ENCODE measurements around the gene CCDC134. TPM values are rescaled to one million over a fixed set of nuclear protein-coding genes. Genes with fewer than 3 reads are reported as not detected.

CCDC134 gene
- total RNA-seq, 4 donors from 2014 or later, result 3.8 to 8.9 (median 5.4) TPM

GRCh38 chr22:41840216-41840615 lies 39.7 kb downstream of the CCDC134 start:
- Histone ChIP-seq H3K36me3 (peaks cover 0 to 13% of the 10 kb centered on the region in 2 donors), H3K4me3 (no peak overlapping the region), H3K27me3 (no peaks in the 10 kb centered on the region), H3K27ac (peak overlapping the region in 2 of 4 donors; percentile 47 to 61), H3K4me1 (peaks cover 0 to 76% (median 7%) of the 10 kb centered on the region in 3 donors), H3K9me3 (no peaks in the 10 kb centered on the region)
- TF ChIP-seq EP300 (IDR thresholded peaks at IDR 0.05) (no peak), POLR2AphosphoS5 (IDR thresholded peaks at IDR 0.05) (no peak)
- TF ChIP-seq, protein P1, sequence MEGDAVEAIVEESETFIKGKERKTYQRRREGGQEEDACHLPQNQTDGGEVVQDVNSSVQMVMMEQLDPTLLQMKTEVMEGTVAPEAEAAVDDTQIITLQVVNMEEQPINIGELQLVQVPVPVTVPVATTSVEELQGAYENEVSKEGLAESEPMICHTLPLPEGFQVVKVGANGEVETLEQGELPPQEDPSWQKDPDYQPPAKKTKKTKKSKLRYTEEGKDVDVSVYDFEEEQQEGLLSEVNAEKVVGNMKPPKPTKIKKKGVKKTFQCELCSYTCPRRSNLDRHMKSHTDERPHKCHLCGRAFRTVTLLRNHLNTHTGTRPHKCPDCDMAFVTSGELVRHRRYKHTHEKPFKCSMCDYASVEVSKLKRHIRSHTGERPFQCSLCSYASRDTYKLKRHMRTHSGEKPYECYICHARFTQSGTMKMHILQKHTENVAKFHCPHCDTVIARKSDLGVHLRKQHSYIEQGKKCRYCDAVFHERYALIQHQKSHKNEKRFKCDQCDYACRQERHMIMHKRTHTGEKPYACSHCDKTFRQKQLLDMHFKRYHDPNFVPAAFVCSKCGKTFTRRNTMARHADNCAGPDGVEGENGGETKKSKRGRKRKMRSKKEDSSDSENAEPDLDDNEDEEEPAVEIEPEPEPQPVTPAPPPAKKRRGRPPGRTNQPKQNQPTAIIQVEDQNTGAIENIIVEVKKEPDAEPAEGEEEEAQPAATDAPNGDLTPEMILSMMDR (IDR thresholded peaks at IDR 0.05), result no peak
- WGBS, 2 donors (ENCODE audit: low coverage in 1 of 2), result 82 to 88% methylated on average over 1 to 4 of the region's 5 CpGs
- ATAC-seq, result no peak

- 24 to 48% methylated on average over 3 of the region's 3 CpGs for WGBS, 2 donors (ENCODE audit: low coverage in 1 of 2)
- peaks cover 0 to 8% of the 10 kb centered on the region in 2 donors for H3K36me3 ChIP-seq
- H3K27ac ChIP-seq, result peak overlapping the region in 3 of 4 donors; percentile 47 to 61 (median 54)
- no peak for TF ChIP-seq EP300 (IDR thresholded peaks at IDR 0.05)
- no peak for TF ChIP-seq POLR2AphosphoS5 (IDR thresholded peaks at IDR 0.05)
- TF ChIP-seq, protein P1 (IDR thresholded peaks at IDR 0.05), result no peak
- no peak for TF ChIP-seq POLR2A (IDR thresholded peaks at IDR 0.05)
- no peaks in the 10 kb centered on the region for H3K27me3 ChIP-seq
- H3K4me3 ChIP-seq, result no peak overlapping the region
- peaks cover 0 to 78% (median 15%) of the 10 kb centered on the region in 3 donors for H3K4me1 ChIP-seq
- no peaks in the 10 kb centered on the region for H3K9me3 ChIP-seq
- no peak for ATAC-seq
These were observed 40.7 kb downstream of the CCDC134 start for GRCh38 chr22:41841085-41841712.

DNA sequence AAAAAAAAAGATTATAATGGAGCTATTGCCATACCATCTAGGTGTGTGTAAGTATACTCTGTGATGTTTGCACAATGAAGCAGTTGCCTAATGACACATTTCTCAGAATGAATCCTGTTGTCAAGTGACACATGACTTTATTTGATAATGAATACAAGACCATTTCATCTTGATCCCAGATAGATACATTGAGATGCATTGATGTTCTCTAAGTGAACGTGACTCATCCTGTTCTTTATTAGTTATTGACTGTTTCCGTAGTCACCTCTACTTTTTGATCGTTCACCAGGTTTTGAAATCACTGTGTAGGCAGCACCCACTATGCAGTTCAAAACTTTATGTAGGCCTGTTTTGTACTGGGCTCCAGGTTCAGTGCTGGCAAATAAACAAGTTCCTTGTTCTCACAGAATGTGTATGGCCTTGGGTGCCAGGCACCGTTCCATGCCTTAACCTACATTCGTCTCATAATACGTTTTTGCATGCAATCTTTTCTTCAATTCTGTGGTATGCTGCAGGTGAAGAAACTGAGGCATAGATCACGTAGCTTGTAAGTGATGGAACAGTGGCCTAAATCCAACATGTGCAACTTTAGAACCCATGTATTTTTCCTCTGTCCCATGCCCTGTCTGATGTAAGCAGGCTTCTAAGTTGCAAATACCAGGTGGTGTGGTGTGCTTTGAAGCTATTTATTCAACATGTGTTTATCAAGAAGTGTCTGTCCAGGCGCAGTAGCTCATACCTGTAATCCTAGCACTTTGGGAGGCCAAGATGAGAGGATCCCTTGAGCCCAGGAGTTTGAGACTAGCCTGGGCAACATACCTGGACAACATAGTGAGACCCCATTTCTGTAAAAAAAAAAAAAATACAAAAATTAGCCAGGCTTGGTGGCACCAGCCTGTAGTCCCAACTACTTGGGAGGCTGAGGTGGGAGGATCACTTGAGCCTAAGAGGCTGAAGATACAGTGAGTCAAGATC lies 42.8 kb downstream of the CCDC134 start:
- H3K4me1 ChIP-seq, result peaks cover 0 to 88% (median 18%) of the 10 kb centered on the region in 3 donors
- H3K27me3 ChIP-seq, result no peaks in the 10 kb centered on the region
- no peaks in the 10 kb centered on the region for H3K9me3 ChIP-seq
- H3K36me3 ChIP-seq, result no peaks in the 10 kb centered on the region
- no peak for TF ChIP-seq POLR2A (IDR thresholded peaks at IDR 0.05)
- no peak for TF ChIP-seq POLR2AphosphoS5 (IDR thresholded peaks at IDR 0.05)
- TF ChIP-seq EP300 (IDR thresholded peaks at IDR 0.05), result no peak
- TF ChIP-seq, protein P1 (IDR thresholded peaks at IDR 0.05), result no peak
- no peak overlapping the region for H3K4me3 ChIP-seq
- WGBS, 2 donors (ENCODE audit: low coverage in 1 of 2), result 93 to 95% methylated on average over 7 to 8 of the region's 8 CpGs
- no peak for ATAC-seq
- no peak overlapping the region for H3K27ac ChIP-seq

DNA sequence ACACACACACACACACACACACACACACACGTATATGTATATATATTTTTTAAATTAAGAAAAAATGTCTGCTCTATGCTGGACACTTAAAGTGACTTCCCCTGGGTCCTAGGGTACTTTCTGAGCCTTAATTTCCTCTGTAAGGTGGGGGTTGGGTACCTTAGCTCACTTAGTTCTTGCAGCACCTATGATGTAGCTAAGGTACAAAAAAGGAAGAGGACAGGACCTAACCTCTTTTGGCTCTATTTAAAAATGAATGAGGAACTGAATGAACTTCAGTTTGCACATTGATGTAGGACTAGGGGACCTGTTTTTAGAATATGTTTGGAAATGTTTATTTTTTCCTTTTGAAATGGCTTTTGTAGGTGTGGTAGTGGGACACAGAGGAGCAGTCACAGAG lies 43.6 kb downstream of the CCDC134 start:
- peaks cover 0 to 86% (median 18%) of the 10 kb centered on the region in 3 donors for H3K4me1 ChIP-seq
- no peak for ATAC-seq
- no peaks in the 10 kb centered on the region for H3K9me3 ChIP-seq
- 20% methylated on average over 1 of the region's 1 CpG; no CpG with 5 or more reads in 1 of the 2 donors for WGBS, 2 donors (ENCODE audit: low coverage in 1 of 2)
- TF ChIP-seq EP300 (IDR thresholded peaks at IDR 0.05) (no peak), POLR2AphosphoS5 (IDR thresholded peaks at IDR 0.05) (no peak), POLR2A (IDR thresholded peaks at IDR 0.05) (no peak)
- TF ChIP-seq, protein P1 (IDR thresholded peaks at IDR 0.05), result no peak
- H3K4me3 ChIP-seq, result no peak overlapping the region
- no peaks in the 10 kb centered on the region for H3K27me3 ChIP-seq
- H3K27ac ChIP-seq, result peak overlapping the region in 1 of 4 donors; percentile 48
- H3K36me3 ChIP-seq, result no peaks in the 10 kb centered on the region
